GM12892 (cell line): ENCODE results near the gene RNF121.

Experiments
- POLR2A ChIP-seq: IDR thresholded peaks from 2 replicates; pipeline ENCODE4 v1.6.1; 2011; ENCODE audit warnings: low read depth, low read length, control low read depth
- POLR2AphosphoS5 ChIP-seq: IDR thresholded peaks from 2 replicates; pipeline ENCODE4 v1.6.1; 2011; ENCODE audit warnings: low read depth, low read length, control low read depth
- TAF1 ChIP-seq: IDR thresholded peaks from 2 replicates; pipeline ENCODE4 v1.6.1; 2011; ENCODE audit warnings: low read depth, mild to moderate bottlenecking, control low read depth, low read length, borderline replicate concordance

- TF ChIP-seq POLR2AphosphoS5 (no peak), POLR2A (no peak), TAF1 (no peak)
Measured at GRCh38 chr11:71949034-71949433, 20.2 kb downstream of the RNF121 start.
